Heart right ventricle (tissue), 16 donors: ENCODE data around the gene TCF25. TPM values are rescaled to one million over a fixed set of nuclear protein-coding genes. Genes with fewer than 3 reads are reported as not detected.
"Not testable (repeated sequence)": the region's sequence is repeated elsewhere in the genome, so short reads cannot be mapped to it uniquely, and the experiment has no call there.

Source experiments
- ATAC-seq, 8 donors: fragments of 200-7000 bp; cut with Tn5 transposase; one replicate each; pipeline ENCODE4 v1.9.1; 2020; ENCODE audit warnings: mild to moderate bottlenecking in 8 of 8, moderate library complexity in 8 of 8, moderate number of reproducible peaks in 1 of 8
- DNase-seq, 2 donors: peaks; one replicate each; pipeline ENCODE4 v3.0.0-alpha.2; 2020
- H3K27ac ChIP-seq, 10 donors: fragments of 200-600 bp; sonication (generic) in 2 of 10; one replicate each; pipeline versions ENCODE4 v1.5.0 to v1.8.0; 2020 to 2022; ENCODE audit warnings: mild to moderate bottlenecking in 3 of 10
- H3K27me3 ChIP-seq, 7 donors: fragments of 200-600 bp; one replicate each; pipeline ENCODE4 v1.8.0; 2021 to 2022; ENCODE audit warnings: mild to moderate bottlenecking in 2 of 7
- H3K36me3 ChIP-seq, 9 donors: fragments of 200-600 bp; sonication (generic) in 1 of 9; one replicate each; pipeline versions ENCODE4 v1.5.0 to v1.8.0; 2020 to 2022; ENCODE audit warnings: mild to moderate bottlenecking in 2 of 9
- H3K4me1 ChIP-seq, 9 donors: fragments of 200-600 bp; sonication (generic) in 1 of 9; one replicate each; pipeline versions ENCODE4 v1.5.0 to v1.8.0; 2020 to 2022; ENCODE audit warnings: mild to moderate bottlenecking in 4 of 9
- H3K4me3 ChIP-seq, 10 donors: fragments of 200-600 bp; sonication (generic) in 2 of 10; one replicate each; pipeline versions ENCODE4 v1.5.0 to v1.8.0; 2020 to 2022; ENCODE audit warnings: mild to moderate bottlenecking in 7 of 10, moderate library complexity in 2 of 10
- H3K9me3 ChIP-seq, 11 donors: fragments of 200-600 bp in 10 of 11; sonication (generic) in 2 of 11; one replicate each; pipeline versions ENCODE4 v1.5.0 to v1.8.0; 2013 to 2022; ENCODE audit warnings: mild to moderate bottlenecking in 2 of 11, control low read depth in 1 of 11, moderate library complexity in 1 of 11
- CTCF ChIP-seq, 9 donors: fragments of 200-600 bp; sonication (generic) in 2 of 9; IDR thresholded peaks; one replicate each; pipeline versions ENCODE4 v1.5.0 to v1.8.0; 2021 to 2022; ENCODE audit warnings: antibody characterized with exemption in 9 of 9, mild to moderate bottlenecking in 5 of 9, moderate library complexity in 1 of 9
- WGBS, 2 donors: extraction: QIAGEN DNeasy Blood & Tissue Kit; methylation state at CpG; one replicate each; pipeline ENCODE4 v1.1.7; 2013; ENCODE audit warnings: inconsistent platforms in 1 of 2; 5-methylcytosine and 5-hydroxymethylcytosine counted together
- intact Hi-C, 10 donors: fragments of 100-400 bp; cut with DNase I; formaldehyde crosslinking; loops; one replicate each; pipeline versions ENCODE4 v1.11.1 to v1.14.2; 2022
- polyA plus RNA-seq, 2 donors: library from polyadenylated mRNA; stranded (reverse); fragments of 200-250 nt; gene quantifications; one replicate each; pipeline ENCODE4 v1.2.3, GENCODE V29; 2013
- total RNA-seq, 10 donors: library from RNA; stranded (reverse); fragmentation: NEBNext Ultra II Directional in 3 of 10; extraction: Animal tissue kit (Norgen Biotek cat#: 25700) in 3 of 10; gene quantifications; one replicate each; pipeline versions ENCODE4 v1.2.1 to v1.2.4, GENCODE V29; 2021 to 2023
- donor health status: Arrhythmogenic right ventricular cardiomyopathy.
- donor health status: ischemic (EF 13 %, LVEDD 7.1; RV severe dilation, severe dysfunction).
- donor health status: healthy with polysubstance abuse.
- donor health status: DM: no; HTN: yes; CAD: no.
- donor health status: DM: no; HTN: no; CAD: no.
- donor health status: ischemic (EF 25% LVEDD 6.9; RV normal size, moderate dysfunction).
- donor health status: ischemic (EF 25% LVEDD 5.7; RV mildly dilated, moderate dysfunction).
- donor health status: healthy.
- donor health status: DM: yes; HTN: yes; CAD: no.
- donor health status: Ischemic cardiomyopathy.
- donor health status: ischemic (EF 35%, LVEDD 5.7; RV mildly dilated, moderate dysfunction).
- donor health status: nonischemic (EF 11% LVEDD 7.7; RV severe dilation, severe dysfunction).
- donor health status: DM: yes; HTN: yes; CAD: no.
- donor health status: PGD.
- donor health status: ischemic (EF 29% LVEDD 5.4; RV normal size, mild dysfunction).
- donor health status: nonischemic (EF 23%, LVEDD 6.1; RV moderate dilation, normal function).

TCF25 gene
- total and polyA plus RNA-seq, 12 donors = 77.5 to 112 (median 94.8) TPM

- no peak for DNase-seq
- Histone ChIP-seq H3K27ac (no peak overlapping the region), H3K4me1 (peaks cover 5 to 20% (median 14%) of the 10 kb centered on the region in 9 donors), H3K27me3 (no peaks in the 10 kb centered on the region), H3K9me3 (no peaks in the 10 kb centered on the region), H3K4me3 (no peak overlapping the region), H3K36me3 (peaks cover 0 to 50% (median 20%) of the 10 kb centered on the region in 9 donors)
- no peak for ATAC-seq
- intact Hi-C loops = no loop called here
- no peak for TF ChIP-seq CTCF (IDR thresholded peaks at IDR 0.05)
- 68 to 74% methylated on average over 14 of the region's 14 CpGs for WGBS, 2 donors
Measured at GRCh38 chr16:89912627-89913026, 39.2 kb downstream of the TCF25 start.

- no peak for TF ChIP-seq CTCF (IDR thresholded peaks at IDR 0.05)
- Histone ChIP-seq H3K36me3 (peaks cover 0 to 48% (median 20%) of the 10 kb centered on the region in 9 donors), H3K27ac (no peak overlapping the region), H3K4me3 (no peak overlapping the region), H3K4me1 (peaks cover 13 to 31% (median 25%) of the 10 kb centered on the region in 9 donors), H3K27me3 (peaks cover 0 to 6% (median 0%) of the 10 kb centered on the region in 7 donors), H3K9me3 (no peaks in the 10 kb centered on the region)
- DNase-seq (no peak), ATAC-seq (no peak)
- 81 to 86% methylated on average over 30 of the region's 30 CpGs for WGBS, 2 donors
- intact Hi-C loops = no loop called here
Measured at GRCh38 chr16:89913408-89914387, 40.3 kb downstream of the TCF25 start.

GRCh38 chr16:89914642-89915285, 41.4 kb downstream of the TCF25 start:
- ATAC-seq, H3K4me3 ChIP-seq, H3K27ac ChIP-seq, H3K9me3 ChIP-seq, DNase-seq, intact Hi-C loops: not testable (repeated sequence)
- 70 to 72% methylated on average over 11 of the region's 11 CpGs for WGBS, 2 donors
- peaks cover 0 to 39% (median 13%) of the 10 kb centered on the region in 9 donors for H3K36me3 ChIP-seq
- H3K27me3 ChIP-seq = peaks cover 0 to 17% (median 0%) of the 10 kb centered on the region in 7 donors
- H3K4me1 ChIP-seq = peaks cover 13 to 34% (median 26%) of the 10 kb centered on the region in 9 donors

- DNase-seq (no peak), ATAC-seq (no peak)
- no peak overlapping the region for H3K27ac ChIP-seq
- H3K4me1 ChIP-seq = peaks cover 6 to 32% (median 20%) of the 10 kb centered on the region in 9 donors
- no peak overlapping the region for H3K4me3 ChIP-seq
- peaks cover 0 to 32% (median 13%) of the 10 kb centered on the region in 9 donors for H3K36me3 ChIP-seq
- no peaks in the 10 kb centered on the region for H3K9me3 ChIP-seq
- H3K27me3 ChIP-seq = peaks cover 0 to 25% (median 0%) of the 10 kb centered on the region in 7 donors
- TF ChIP-seq CTCF (IDR thresholded peaks at IDR 0.05) = no peak
- intact Hi-C loops = no loop called here
- WGBS, 2 donors = 82 to 83% methylated on average over 40 of the region's 40 CpGs
Measured at GRCh38 chr16:89915303-89916232, 42.2 kb downstream of the TCF25 start.
